Stimulated activated CD4-positive, alpha-beta T cell treated with anti-CD3 and anti-CD28 coated beads, Interleukin-1b, Interleukin-23, amount 100 ng/mL, for 24 hours (primary cell): Measurements from ENCODE around the gene NCOA1.
"Not testable (repeated sequence)": the region's sequence is repeated elsewhere in the genome, so short reads cannot be mapped to it uniquely, and the experiment has no call there.

Experiments used
- DNase-seq, 4 experiments: peaks; one replicate each; pipeline ENCODE4 v3.0.0-alpha.2; 2020; ENCODE audit warnings: low read depth in 4 of 4, low spot score in 1 of 4

Gene NCOA1

GRCh38 chr2:24490690-24491541 lies at the start of gene NCOA1:
TSS of gene NCOA1 (plus strand) at chr2:24491254. CDS start at chr2:24658678, 167,424 bp downstream.
- DNase-seq, result peak; percentile 72 to 88 (median 78)

DNA sequence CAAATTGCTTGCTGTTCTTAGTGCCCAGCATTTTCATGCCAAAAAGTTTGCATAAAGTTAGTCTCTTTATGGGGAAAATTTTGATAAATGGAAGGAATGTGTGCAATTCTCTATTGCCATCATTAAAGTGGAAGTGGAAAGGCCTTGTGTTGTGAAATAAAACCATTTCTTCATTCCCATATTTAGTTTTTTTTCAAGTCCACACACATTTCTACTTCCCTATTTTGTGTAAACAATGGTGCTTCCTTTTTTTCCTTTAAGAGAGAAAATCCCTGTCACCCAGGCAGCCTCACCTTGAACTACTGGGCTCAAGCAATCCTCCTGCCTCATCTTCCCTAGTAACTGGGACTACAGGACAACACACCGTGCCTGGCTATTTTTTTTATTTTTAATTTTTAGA lies 42.3 kb upstream of the NCOA1 start:
- DNase-seq, result no peak

GRCh38 chr2:24449344-24449743 lies 41.7 kb upstream of the NCOA1 start:
- DNase-seq, result no peak

GRCh38 chr2:24451805-24452501 lies 39.1 kb upstream of the NCOA1 start:
- DNase-seq, result no peak

- no peak for DNase-seq
Measured at GRCh38 chr2:24452502-24452885, 38.6 kb upstream of the NCOA1 start.

GRCh38 chr2:24453379-24454073 lies 37.5 kb upstream of the NCOA1 start:
- DNase-seq, result no peak

DNA sequence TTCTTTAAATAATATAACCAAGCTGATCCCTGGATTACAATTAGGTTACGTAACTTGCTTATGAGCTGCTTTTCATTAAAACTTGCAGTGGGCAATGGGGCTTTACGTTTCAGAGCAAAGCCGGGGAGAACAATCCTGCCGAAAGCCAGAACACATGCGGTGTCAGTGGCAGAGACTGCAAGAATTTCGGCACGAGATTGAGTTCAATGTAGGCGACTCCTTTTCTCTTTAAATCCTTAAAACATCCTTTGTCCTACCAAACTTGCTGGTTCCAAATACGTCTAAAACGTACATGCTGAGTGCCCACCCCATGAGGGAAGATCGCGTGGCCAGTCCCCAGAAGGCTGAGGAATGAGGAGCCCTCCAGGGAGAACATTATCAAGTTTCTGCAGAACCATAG lies 36.8 kb upstream of the NCOA1 start:
- no peak for DNase-seq

DNA sequence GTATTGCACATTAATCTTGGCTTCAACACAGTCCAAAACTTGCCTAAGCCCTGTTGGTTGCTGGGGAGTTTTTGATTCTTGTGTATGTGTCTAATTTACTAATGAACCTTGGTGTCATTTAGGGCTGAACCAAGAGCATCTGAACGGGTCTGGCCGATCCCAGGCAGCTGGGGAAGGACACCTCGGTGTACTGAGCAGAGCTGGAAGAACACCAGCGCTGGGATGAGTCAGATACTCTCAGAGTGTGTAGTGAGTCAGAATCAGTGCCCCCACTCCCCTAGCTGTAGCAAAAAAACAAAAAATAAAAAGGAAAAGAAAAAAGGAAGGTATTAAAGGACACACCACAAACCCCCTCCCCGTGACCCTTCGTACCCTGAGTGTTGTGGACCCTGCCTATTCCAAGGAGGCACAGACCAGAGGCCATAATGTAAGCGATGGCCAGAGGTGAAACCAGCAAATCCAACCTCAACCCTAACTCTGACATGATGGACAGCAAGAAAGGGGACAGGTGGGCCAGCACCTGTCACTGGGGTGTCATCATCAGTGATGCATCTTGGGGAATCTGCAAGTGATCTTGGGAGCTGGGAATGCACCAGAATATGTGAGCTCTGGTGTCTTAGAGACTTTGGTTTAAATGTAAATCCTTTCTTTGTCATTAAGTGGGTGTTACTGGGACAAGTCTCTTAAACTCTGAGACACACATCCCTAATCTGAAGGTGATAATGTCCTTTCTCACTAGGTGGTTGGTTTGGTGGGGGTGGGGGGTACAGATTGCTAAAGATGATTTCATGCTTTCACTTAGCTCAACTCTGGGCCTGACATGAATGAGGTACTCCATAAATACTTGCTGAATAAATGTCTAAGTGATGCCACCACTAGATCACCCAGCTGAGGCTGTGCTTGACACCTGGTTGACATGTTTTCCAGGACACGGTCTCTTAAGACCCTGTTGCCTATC lies 34.2 kb upstream of the NCOA1 start:
- peak in 1 of 4 experiments; percentile 5 for DNase-seq

- no peak for DNase-seq
Measured at GRCh38 chr2:24457696-24458386, 33.2 kb upstream of the NCOA1 start.

GRCh38 chr2:24459224-24460161 lies 31.6 kb upstream of the NCOA1 start:
- no peak for DNase-seq

- no peak for DNase-seq
Measured at GRCh38 chr2:24461685-24462084, 29.4 kb upstream of the NCOA1 start.

DNA sequence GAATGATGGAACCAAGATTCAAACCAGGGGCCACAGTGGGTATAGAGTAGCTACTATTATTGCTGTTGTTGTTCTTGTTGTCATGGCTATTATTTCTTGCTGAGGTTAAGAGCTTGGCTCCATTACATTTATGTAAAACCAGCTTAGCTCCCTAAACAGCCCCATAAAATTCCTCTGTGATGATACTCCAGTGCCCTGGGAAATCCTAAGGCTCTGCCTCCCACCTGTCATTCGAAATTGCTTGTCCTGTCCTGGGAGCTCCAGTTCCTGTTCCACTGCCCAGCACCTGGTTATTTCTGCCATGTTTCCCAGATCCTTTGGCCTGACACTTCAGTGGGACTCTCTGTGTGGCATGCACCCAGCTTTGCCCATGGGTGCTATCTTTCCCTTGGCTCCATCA lies 27.8 kb upstream of the NCOA1 start:
- no peak for DNase-seq

DNA sequence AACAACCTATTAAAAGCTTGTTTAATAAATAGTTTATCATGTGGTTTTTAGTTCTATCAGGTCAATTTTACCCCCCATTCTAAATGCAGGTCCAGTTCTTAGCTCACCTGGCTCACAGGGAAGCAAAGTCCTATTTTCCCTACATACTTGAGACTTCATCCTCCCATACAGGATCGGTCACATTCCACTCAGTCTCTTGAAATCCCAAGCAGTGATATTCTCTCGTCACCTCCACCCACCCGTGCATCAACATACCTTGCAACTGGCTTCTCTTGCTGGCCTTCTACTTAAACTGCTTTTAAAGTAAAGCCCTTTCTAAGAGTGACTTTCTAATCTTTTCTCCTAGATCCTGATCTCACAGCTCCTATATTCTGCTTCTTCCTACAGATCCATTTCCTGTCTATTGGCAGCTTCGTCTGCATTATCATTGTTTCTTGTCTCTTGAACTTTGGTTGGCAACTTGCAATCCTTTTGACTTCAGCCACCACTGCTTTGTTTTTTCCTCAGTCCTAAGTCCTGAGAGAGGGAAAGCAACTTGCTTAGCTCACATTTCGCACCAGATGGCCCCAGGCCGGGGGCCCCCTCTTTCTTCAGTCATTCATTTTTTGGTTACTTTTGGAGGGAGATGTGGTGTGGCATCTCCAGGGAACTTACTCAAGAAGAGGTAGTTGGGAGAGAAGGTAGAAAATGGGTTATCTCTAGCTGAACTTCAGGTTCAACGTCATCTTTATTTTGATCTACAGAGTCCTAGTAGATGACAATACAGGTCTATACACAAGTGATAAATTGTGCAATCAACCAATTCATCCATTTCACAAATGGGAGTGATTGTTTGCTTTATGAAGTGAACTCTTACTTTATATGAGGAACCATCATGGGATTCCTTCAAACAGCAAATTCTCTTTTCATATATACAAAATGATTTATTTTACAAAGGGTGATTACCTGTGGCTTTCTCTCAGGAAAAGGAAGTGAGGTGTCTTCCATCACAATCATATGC lies 23.9 kb upstream of the NCOA1 start:
- DNase-seq, result no peak

GRCh38 chr2:24468453-24468852 lies 22.6 kb upstream of the NCOA1 start:
- not testable (repeated sequence) for DNase-seq

DNA sequence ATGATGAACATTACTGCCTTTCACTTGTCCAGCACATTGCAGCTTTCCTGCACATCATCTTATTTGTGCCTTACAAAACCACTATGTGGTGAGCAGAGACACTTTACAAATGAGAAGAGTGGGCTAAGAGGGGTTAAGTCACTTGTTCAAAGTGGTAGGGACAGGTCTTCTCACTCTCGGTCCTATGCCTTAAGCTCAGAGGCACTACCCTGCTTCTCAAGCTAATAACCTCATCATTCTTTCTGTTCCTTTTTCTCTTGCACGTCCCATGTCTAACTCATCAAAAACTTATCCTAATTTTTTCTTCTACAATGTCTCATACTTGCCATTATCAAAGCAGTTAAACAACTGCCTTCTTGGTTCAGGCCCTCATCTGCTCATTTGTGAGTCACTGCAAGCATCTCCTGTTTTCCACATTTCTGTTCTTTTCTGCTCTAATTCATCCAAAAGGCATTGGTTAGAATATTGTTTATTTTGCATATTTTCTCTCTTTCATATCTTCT lies 21.9 kb upstream of the NCOA1 start:
- no peak for DNase-seq

DNA sequence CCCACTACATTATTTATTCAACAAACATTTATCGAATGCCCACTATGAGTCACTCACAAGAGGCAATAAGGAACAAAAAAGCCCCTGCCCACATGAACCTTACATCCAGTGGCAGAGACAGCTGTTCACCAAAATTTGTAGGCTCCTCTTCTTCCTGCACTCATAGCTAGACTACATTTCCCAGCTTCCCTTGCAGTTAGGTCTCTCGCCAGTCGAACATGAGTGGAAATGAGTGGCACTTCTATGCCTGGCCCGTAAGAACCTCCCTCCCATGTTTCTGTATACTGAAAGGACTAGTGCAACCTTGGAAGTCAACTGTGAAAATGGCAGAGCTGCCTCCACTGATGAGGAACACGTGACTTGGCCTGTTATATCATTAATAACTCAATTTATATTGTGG lies 19.4 kb upstream of the NCOA1 start:
- no peak for DNase-seq

DNA sequence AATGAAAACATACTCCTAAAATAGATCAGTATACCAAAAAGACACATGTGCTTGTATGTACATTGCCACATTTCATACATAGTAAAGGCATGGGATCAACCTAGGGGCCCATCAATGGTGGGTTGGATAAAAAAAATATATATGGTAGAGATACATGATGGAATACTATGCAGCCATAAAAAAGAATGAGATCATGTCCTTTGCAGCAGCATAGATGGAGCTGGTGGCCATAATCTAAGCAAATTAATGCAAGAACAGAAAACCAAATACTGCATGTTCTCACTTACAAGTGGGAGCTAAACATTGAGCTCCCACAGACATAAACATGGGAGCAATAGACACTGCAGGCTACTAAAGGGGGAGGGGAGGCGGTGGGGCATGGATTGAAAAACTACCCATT lies 18.6 kb upstream of the NCOA1 start:
- DNase-seq, result no peak

- DNase-seq, result no peak
Measured at GRCh38 chr2:24473626-24474025, 17.4 kb upstream of the NCOA1 start.
